GM20000 (cell line): ENCODE measurements around the gene PDCD10.

Experiments used
- DNase-seq: peaks from one replicate; pipeline ENCODE4 v3.0.0; 2012; ENCODE audit warnings: low spot score
- CTCF ChIP-seq: IDR thresholded peaks from 2 replicates; pipeline ENCODE4 v1.5.1; 2012; ENCODE audit warnings: mild to moderate bottlenecking, control low read depth; ENCODE audit errors: extremely low read depth, missing control alignments

The PDCD10 gene

GRCh38 chr3:167649746-167650145, 84.9 kb downstream of the PDCD10 start:
- TF ChIP-seq CTCF = no peak
- no peak for DNase-seq

- no peak for DNase-seq
- no peak for TF ChIP-seq CTCF
Observed at GRCh38 chr3:167644611-167645010, 90.1 kb downstream of the PDCD10 start.
